Fibroblast of skin of back (primary cell): ENCODE data around the gene EFNA2.

ENCODE experiments used
- DNase-seq: peaks from one replicate; pipeline ENCODE4 v3.0.0-alpha.2; 2013

The EFNA2 gene

GRCh38 chr19:1260749-1261537 lies 24.7 kb upstream of the EFNA2 start:
- peak; percentile 94 for DNase-seq

GRCh38 chr19:1261538-1261797 lies 24.2 kb upstream of the EFNA2 start:
- no peak for DNase-seq

DNA sequence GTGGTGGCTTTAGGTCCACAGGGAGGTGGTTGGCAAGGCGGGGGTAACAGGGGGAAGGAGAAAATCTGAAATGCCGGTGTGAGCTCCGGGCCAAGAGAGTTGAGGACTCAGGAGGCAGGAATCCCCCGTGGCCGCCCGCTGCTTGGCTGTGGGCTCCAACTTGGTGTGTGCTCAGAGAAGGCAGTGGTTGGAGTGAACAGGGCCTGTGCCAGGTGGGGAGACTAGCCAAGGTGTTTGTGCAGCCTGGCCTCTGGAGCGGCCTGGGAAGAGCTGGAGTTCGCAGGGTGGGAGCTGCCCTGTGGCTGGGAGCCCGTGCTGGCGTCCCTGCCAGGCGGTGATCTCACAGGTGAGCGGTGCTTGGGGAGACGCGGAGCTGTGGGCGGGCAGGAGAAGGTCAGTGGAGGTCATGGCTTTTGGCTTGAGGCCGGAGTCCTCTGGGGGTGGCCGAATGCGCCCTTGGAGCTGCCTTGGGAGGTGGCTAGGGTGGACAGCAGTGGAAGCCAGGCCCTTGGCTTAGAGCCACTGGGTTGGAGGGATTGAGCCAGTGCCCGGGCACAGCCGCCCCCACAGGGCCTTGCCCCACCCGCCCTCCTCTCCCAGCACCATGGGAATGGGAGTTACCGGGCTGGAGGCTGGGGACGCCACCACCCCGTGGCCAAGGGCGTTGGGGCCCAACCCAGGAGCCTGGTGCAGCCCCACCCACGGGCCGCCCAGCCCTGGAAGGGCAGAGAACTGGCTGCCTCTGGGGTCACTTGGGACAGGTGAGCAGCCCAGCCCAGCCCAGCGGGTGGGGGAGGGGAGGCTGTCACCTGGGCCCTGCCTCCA lies 23.7 kb upstream of the EFNA2 start:
- DNase-seq: no peak

DNA sequence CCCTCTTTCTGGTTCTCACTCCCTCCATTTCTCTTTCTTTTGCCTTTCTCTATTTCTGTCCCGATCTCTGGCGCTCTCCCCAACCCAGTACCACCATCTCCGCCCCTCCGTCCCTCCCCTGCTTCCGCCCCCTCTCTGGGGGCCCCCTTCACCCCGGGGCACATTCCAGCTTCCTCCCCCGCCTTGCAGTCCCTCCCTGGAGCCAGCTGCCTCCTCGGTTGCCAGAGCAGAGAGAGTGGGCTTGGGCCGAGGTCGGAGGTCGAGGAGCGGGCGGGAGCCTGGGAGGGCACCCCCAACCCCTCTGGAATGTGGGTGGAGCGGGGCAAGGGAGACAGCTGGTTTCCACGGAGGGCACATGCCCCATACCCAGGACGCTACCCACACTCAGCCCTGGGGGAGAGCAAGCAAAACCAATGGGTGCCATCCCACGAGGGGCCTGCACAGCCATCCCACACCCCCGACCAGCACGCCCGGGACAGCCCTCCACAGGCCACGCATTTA lies 23.0 kb upstream of the EFNA2 start:
- peak; percentile 58 for DNase-seq

DNA sequence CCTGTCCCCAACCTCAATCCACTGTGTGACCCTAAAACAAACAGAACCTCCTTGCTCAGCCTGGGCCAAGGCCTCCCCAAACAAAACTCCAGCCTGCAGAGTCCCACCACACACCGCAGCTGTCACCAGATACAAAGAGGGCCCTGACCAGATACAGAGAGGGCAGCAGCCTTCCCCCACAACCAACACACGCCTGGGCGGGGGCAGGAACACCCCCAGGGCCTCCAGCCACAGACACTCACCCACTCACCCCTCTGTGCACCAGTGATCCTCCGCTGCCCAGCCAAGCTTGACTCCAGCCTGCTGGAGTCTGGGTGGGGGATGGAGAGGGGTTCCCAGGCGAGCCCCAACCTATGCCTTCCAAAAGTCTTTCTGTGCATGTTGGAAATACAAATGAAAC lies 22.5 kb upstream of the EFNA2 start:
- DNase-seq: no peak

DNA sequence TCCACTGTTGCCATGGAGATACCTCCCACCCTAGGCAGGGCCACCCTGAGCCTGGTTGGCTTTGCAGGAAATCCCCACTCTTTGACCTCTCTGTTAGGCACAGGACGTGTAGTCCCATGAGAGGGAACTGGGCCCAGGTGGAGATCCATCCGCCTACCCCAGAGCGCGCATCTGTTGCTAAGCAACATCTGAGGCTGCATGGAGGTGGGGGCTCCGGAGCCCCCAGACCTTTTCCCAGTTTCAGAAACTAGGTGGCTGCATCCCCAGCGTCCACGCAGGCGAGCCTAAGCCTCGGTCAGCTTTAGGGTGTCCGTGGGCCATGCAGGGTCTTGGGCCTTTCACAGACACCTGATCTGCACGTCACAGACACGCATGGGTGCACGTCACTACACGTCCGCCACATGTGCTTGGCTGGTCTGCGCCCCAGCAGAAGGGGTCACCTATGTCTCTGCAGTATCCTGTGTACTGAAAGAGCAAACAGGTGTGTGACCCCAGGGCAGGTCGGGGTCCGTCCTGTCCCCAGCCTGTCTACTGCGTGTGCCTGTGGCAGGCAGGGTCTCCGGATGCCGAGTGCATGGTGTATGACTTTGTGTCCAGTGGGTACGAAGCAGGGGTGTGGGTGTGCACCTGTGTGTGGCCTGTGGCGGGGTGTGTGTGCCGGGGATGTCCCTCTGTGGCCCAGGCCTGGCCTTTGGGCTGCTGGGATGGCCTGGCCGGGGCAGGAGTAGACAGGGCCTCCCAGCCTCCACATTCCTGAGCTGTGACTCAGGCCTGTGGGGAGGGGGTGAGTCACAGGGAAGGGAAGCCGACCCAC lies 20.7 kb upstream of the EFNA2 start:
- DNase-seq: peak; percentile 97

GRCh38 chr19:1265615-1266128 lies 20.0 kb upstream of the EFNA2 start:
- peak; percentile 97 for DNase-seq

GRCh38 chr19:1266129-1266915 lies 19.4 kb upstream of the EFNA2 start:
- DNase-seq: peak; percentile 89

- DNase-seq: peak; percentile 53
Measured at GRCh38 chr19:1266916-1267476, 18.7 kb upstream of the EFNA2 start.

GRCh38 chr19:1267477-1268225 lies 18.0 kb upstream of the EFNA2 start:
- no peak for DNase-seq

DNA sequence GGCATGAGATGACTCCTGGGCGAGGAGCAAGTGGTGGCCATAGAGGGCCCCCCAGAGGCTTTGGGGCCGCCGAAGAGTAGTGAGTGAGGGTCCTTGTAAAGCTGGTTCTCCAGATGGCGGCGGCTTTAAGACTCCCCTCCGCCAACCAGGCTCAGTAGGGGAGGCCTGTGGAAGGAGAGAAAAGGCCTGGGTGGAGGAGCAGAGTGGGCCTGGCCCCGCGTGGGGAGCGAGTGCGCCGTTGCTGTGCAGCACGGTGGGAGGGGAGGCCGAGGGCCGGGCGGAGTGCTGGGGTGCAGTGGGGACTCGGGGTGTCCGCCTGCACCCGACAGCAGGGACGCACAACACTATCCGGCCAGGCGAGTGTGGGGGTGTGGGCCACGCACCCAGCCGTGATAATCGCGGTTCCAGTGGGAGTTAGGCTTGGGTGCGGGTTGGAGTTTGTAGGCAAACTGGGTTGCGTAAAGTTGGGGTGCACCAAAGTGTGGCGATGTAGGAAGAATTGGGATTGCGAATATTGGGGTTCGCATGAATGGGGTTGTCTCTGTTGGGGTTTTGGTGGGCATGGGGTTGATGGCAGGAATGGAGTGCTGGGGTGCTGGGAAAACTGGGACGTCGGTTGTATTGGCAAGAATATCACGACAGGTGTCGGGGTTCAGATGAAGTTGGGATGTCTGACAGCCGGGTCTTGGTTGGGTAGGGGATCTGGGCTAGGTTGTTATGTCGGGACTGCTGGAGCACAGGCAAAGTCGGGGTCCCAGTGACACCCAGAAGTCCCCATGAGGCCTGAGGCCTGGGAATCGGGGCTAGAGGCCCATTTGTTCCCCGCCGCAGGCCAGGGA lies 17.2 kb upstream of the EFNA2 start:
- DNase-seq: no peak

DNA sequence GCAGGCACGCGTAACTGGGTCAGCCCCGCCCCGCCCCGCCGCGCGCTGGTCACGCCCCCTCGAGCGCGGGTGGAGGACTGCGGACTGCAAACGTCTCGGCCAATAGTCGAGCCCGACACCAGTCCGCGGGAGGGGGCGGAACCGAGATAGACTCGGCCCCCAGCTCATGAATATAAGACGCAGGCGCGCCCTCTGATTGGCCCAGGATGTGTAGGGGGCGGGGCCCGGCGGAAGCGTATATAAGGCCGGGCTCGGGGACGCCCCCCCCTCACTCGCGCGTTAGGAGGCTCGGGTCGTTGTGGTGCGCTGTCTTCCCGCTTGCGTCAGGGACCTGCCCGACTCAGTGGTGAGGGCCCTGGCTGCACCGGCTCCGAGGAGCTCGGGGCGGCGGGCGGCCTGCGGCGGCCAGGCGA lies 16.6 kb upstream of the EFNA2 start, which contains the start of gene CIRBP:
Gene CIRBP (plus strand): TSS at position 268 of the 413 bp plus-strand sequence. CDS start 1,602 bp downstream, outside the sequence.
- DNase-seq: peak; percentile 98

GRCh38 chr19:1269478-1270212 lies 16.0 kb upstream of the EFNA2 start:
- peak; percentile 85 for DNase-seq

DNA sequence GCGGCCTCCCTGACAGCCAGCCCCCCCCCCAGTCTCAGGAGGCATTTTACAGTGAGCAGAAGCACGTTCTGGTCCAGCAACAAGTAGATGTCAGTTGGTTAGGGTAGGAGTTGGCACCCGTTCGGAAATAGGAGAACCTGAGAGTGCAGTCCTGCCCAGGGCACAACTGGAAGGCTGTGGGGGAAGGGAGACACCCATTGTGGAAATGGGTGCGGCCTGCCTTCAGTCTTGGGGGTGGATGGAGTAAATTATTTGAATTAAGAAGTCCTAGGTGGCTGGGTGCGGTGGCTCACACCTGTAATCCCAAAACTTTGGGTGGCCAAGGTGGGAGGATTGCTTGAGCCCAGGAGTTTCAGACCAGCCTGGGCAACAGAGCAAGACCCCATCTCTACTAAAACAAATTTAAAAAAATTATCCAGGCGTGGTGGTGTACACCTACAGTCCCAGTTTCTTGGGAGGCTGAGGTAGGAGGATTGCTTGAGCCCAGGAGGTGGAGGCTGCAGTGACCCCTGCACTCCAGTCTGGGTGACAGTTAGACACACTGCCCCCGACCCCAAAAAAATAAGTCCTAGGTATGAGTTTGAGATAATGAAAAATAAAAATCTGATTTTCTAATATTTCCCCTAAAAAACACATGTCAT lies 15.3 kb upstream of the EFNA2 start:
- no peak for DNase-seq

GRCh38 chr19:1270854-1271527 lies 14.7 kb upstream of the EFNA2 start:
- DNase-seq: no peak

DNA sequence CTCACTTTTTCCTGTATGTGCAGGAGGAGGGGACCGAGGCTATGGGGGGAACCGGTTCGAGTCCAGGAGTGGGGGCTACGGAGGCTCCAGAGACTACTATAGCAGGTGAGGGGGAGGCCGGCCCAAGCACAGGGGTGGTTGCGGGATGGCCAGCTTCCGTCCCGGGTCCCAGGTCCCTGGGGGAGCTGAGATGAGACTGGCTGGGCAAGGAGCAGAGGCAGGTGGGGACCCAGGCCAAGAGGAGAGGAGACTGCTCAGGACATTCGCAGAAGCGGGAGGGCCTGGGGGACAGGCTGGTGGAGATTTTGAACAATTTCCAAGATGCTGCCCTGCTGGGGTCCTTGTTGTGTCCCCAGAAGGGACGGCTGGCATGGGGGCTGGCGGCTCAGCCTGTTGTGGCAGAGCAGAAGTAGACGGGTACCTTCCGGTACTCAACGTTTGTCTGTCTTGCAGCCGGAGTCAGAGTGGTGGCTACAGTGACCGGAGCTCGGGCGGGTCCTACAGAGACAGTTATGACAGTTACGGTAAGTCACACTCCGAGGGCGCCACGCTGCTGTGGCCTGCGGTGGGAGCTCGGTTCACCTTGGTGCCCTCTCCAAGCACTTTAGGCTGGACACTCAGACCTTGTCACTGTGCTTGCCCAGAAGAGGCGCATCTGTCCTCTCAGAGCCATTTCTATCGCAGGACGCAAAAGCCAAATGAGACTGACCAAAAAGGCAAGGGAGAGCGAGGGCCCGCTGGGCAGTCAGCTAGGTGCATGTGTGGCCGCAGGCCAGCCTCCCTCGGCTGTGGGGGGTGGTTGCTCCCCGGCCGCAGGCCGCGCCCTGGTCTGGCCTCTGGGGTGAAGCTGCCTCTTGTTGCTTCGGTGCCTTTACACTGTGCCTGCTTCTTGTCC lies 13.9 kb upstream of the EFNA2 start:
- DNase-seq: no peak
